MM.1S (cell line): Measurements from ENCODE around the gene ZNF146.
"Not testable (repeated sequence)": the region's sequence is repeated elsewhere in the genome, so short reads cannot be mapped to it uniquely, and the experiment has no call there.

Experiments
- DNase-seq: peaks from one replicate; pipeline ENCODE4 v3.0.0-alpha.2; 2015
- H2AFZ ChIP-seq: fragments of 300-600 bp; sonication (generic); 2 replicates; pipeline ENCODE4 v1.6.0; 2016; ENCODE audit warnings: antibody characterized with exemption, low read length
- H3F3A ChIP-seq: fragments of 300-600 bp; sonication (generic); 2 replicates; pipeline ENCODE4 v1.6.1; 2016; ENCODE audit warnings: mild to moderate bottlenecking, antibody characterized with exemption, low read length, moderate library complexity, mixed read lengths; ENCODE audit not compliant: insufficient read depth
- H3K27ac ChIP-seq: fragments of 300-600 bp; sonication (generic); 2 replicates; pipeline ENCODE4 v1.5.1; 2016; ENCODE audit warnings: mild to moderate bottlenecking, low read length
- H3K27me3 ChIP-seq: fragments of 300-600 bp; sonication (generic); replicated peaks from 2 replicates; pipeline ENCODE4 v1.6.0; 2016; ENCODE audit warnings: low read length; ENCODE audit not compliant: insufficient read depth
- H3K36me3 ChIP-seq: fragments of 300-600 bp; sonication (generic); replicated peaks from 2 replicates; pipeline ENCODE4 v1.6.1; 2016; ENCODE audit warnings: mild to moderate bottlenecking, low read length, mixed read lengths; ENCODE audit not compliant: insufficient read depth
- H3K4me1 ChIP-seq: fragments of 300-600 bp; sonication (generic); 2 replicates; pipeline ENCODE4 v1.6.1; 2016; ENCODE audit warnings: low read length, mixed read lengths
- H3K4me2 ChIP-seq: fragments of 300-600 bp; sonication (generic); 2 replicates; pipeline ENCODE4 v1.6.0; 2016; ENCODE audit warnings: low read depth, low read length
- H3K4me3 ChIP-seq: fragments of 300-600 bp; sonication (generic); 2 replicates; pipeline ENCODE4 v1.5.1; 2016; ENCODE audit warnings: low read length, mixed read lengths
- H3K79me2 ChIP-seq: fragments of 300-600 bp; sonication (generic); 2 replicates; pipeline ENCODE4 v1.6.1; 2016; ENCODE audit warnings: mixed run types, low read length, mixed read lengths
- H3K9ac ChIP-seq: fragments of 300-600 bp; sonication (generic); 2 replicates; pipeline ENCODE4 v1.6.1; 2016; ENCODE audit warnings: low read length, mixed read lengths
- H3K9me2 ChIP-seq: fragments of 300-600 bp; sonication (generic); replicated peaks from 2 replicates; pipeline ENCODE4 v1.6.1; 2016; ENCODE audit warnings: mild to moderate bottlenecking, low read length, mixed read lengths; ENCODE audit not compliant: insufficient read depth
- H3K9me3 ChIP-seq: fragments of 300-600 bp; sonication (generic); replicated peaks from 2 replicates; pipeline ENCODE4 v1.6.1; 2016; ENCODE audit warnings: mild to moderate bottlenecking, low read length, mixed read lengths; ENCODE audit not compliant: insufficient read depth
- H4K20me1 ChIP-seq: fragments of 300-600 bp; sonication (generic); 2 replicates; pipeline ENCODE4 v1.6.1; 2016; ENCODE audit warnings: mild to moderate bottlenecking, low read length, moderate library complexity, mixed read lengths; ENCODE audit not compliant: insufficient read depth
- EZH2 ChIP-seq: fragments of 300-600 bp; sonication (generic); optimal IDR thresholded peaks from 2 replicates; pipeline ENCODE3; 2017; ENCODE audit warnings: low read depth, mild to moderate bottlenecking, antibody characterized with exemption, low read length, mixed read lengths
- EZH2phosphoT487 ChIP-seq: fragments of 300-600 bp; sonication (generic); IDR thresholded peaks from 2 replicates; pipeline ENCODE4 v1.6.1; 2018; ENCODE audit warnings: antibody characterized with exemption, low read length
- TF ChIP-seq, protein P1 (sequence below): fragments of 300-600 bp; sonication (generic); IDR thresholded peaks from 2 replicates; pipeline ENCODE4 v1.5.1; 2016; ENCODE audit warnings: antibody characterized with exemption, low read length, mixed read lengths

ZNF146 gene

GRCh38 chr19:36266375-36266961, 51.6 kb downstream of the ZNF146 start:
- Histone ChIP-seq H3K27me3 (no peaks in the 10 kb centered on the region), H3K4me1 (no peaks in the 10 kb centered on the region), H3K27ac (no peak overlapping the region), H3K36me3 (no peaks in the 10 kb centered on the region), H2AFZ (no peak overlapping the region), H3K4me3 (no peak overlapping the region), H3K9ac (no peak overlapping the region), H3K79me2 (no peaks in the 10 kb centered on the region), H4K20me1 (no peaks in the 10 kb centered on the region), H3K9me3 (no peaks in the 10 kb centered on the region), H3K9me2 (no peaks in the 10 kb centered on the region), H3K4me2 (no peak overlapping the region), H3F3A (no peaks in the 10 kb centered on the region)
- DNase-seq = no peak
- TF ChIP-seq EZH2phosphoT487 (no peak), EZH2 (no peak)
- TF ChIP-seq, protein P1, sequence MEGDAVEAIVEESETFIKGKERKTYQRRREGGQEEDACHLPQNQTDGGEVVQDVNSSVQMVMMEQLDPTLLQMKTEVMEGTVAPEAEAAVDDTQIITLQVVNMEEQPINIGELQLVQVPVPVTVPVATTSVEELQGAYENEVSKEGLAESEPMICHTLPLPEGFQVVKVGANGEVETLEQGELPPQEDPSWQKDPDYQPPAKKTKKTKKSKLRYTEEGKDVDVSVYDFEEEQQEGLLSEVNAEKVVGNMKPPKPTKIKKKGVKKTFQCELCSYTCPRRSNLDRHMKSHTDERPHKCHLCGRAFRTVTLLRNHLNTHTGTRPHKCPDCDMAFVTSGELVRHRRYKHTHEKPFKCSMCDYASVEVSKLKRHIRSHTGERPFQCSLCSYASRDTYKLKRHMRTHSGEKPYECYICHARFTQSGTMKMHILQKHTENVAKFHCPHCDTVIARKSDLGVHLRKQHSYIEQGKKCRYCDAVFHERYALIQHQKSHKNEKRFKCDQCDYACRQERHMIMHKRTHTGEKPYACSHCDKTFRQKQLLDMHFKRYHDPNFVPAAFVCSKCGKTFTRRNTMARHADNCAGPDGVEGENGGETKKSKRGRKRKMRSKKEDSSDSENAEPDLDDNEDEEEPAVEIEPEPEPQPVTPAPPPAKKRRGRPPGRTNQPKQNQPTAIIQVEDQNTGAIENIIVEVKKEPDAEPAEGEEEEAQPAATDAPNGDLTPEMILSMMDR = no peak

DNA sequence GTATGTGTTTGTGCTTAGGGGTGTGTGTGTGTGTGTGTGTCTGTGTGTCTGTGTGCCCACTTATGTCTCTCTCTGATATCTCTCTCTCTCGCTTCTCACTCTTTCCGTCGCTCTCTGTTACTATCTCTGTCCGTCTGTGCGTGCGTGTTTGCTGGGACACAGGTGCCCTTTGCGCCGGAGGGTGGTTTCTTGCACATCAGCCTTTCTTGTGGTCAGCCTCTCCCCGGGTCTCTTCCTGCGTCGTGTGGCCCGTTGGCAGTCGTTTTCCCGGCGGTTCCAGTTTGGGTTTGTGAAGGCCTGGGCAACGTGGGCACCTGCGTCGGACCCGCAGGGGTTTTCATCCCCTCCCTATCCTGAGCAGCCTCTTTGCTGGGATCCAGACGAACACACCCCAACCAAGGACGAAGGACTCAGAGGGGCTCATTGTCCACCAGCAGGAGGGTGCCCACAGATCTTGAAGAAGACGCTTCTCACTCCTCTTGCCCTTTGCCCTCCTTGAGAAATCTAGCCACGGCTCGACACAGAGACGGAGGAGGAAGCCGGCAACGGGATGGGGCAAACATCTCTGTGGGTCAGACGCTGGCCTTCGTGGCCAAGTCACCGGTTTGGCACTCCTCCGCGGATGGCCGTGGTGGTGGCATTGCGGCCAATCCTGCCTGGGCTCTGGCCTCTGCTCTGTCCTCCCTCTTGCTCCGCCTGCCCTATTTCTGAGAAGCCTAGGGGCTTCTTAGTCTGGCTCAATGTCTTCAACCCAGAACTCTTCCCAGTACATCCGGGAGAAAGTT, 52.3 kb downstream of the ZNF146 start:
- Histone ChIP-seq H3K9me3 (no peaks in the 10 kb centered on the region), H3F3A (no peaks in the 10 kb centered on the region), H3K9ac (no peak overlapping the region), H2AFZ (no peak overlapping the region), H3K79me2 (no peaks in the 10 kb centered on the region), H3K27me3 (no peaks in the 10 kb centered on the region), H3K4me3 (no peak overlapping the region), H4K20me1 (no peaks in the 10 kb centered on the region), H3K4me1 (no peaks in the 10 kb centered on the region), H3K36me3 (no peaks in the 10 kb centered on the region), H3K27ac (no peak overlapping the region), H3K4me2 (no peak overlapping the region), H3K9me2 (no peaks in the 10 kb centered on the region)
- no peak for DNase-seq
- TF ChIP-seq EZH2 (no peak), EZH2phosphoT487 (no peak)
- TF ChIP-seq, protein P1 = no peak

DNA sequence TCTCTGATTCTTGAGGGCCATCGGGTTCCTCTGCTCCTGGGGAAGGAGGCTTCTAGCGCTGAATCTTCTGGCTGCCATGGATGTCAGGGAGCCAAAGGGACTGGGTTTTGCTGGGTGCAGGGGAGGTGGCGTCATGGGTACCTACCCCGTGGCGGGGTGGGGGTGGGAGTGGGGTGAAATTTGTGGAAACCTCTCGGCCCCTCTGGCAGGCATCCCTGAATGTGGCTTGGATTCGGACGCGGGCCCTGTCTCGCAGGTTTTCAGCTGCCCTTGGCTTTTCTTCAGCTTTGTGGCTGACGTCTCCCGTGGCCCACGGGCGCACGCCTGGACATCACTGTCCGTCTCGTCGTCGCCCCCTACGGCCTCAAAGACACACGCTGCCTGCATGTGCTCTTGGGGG, 53.2 kb downstream of the ZNF146 start:
- H3K9me2 ChIP-seq, H3K9me3 ChIP-seq, H3F3A ChIP-seq, H3K4me2 ChIP-seq, H3K4me3 ChIP-seq, H4K20me1 ChIP-seq, H3K27me3 ChIP-seq, H3K9ac ChIP-seq, H3K79me2 ChIP-seq, DNase-seq, H2AFZ ChIP-seq, H3K27ac ChIP-seq, H3K36me3 ChIP-seq, H3K4me1 ChIP-seq: not testable (repeated sequence)

DNA sequence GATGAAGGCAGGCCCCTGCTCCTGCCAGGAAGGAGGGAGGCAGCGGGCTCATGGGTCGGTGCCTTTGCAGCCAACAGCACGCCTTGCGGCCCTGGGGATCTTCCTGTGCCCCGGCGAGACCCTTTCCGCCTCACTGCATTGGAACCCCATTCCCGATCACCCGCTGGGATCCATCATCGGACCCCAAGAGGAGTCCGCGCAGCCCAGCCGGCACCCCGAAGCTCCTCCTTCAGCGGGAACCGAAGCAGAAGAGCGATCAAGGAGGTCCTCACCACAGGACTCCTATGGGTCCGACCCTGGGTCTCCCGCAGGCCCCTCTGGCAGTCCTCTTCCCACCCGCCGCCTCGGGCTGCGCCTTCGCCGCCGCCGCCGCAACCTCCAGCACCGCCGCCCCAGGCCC, 53.7 kb downstream of the ZNF146 start:
- not testable (repeated sequence) for H3K79me2 ChIP-seq, H2AFZ ChIP-seq, DNase-seq, H3K4me1 ChIP-seq, H3K36me3 ChIP-seq, H3K9me2 ChIP-seq, H3K4me3 ChIP-seq, H4K20me1 ChIP-seq, H3K27me3 ChIP-seq, H3K4me2 ChIP-seq, H3K27ac ChIP-seq, H3F3A ChIP-seq, H3K9me3 ChIP-seq, H3K9ac ChIP-seq

DNA sequence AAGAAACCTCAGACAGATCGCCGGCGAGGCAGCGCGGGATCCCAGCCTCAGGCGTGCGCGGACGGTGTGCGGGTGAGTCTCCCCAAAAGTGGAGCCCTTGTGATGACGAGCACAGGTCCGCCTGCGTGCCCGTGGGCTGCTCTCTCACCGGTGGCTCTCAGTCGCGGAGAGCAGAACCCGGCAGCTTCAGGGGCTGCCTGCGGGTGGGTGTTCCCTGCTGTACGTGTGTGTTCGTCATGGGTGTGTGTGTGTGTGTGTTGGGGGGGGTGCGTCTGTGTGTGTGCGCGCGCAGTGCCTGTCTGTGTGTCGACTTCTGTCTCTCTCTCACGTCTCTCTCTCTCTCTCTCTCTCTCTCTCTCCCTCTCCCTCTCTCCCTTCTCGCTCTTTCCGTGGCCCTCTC, 54.4 kb downstream of the ZNF146 start:
- H3K4me3 ChIP-seq, H3K27ac ChIP-seq, H3K79me2 ChIP-seq, H3K36me3 ChIP-seq, DNase-seq, H3K9me3 ChIP-seq, H2AFZ ChIP-seq, H3K9me2 ChIP-seq, H4K20me1 ChIP-seq, H3F3A ChIP-seq, H3K9ac ChIP-seq, H3K4me2 ChIP-seq, H3K27me3 ChIP-seq, H3K4me1 ChIP-seq: not testable (repeated sequence)
